HepG2 (cell line): ENCODE measurements around the gene SLC38A4. TPM values are rescaled to one million over a fixed set of nuclear protein-coding genes. Genes with fewer than 3 reads are reported as not detected.

Experiments used
- ATF3 ChIP-seq: sonication (generic); formaldehyde crosslinking; IDR thresholded peaks from 2 replicates; pipeline ENCODE4 v1.4.0; 2020; ENCODE audit warnings: missing genetic modification reagents
- CBX5 ChIP-seq: sonication (generic); formaldehyde crosslinking; IDR thresholded peaks from 2 replicates; pipeline ENCODE4 v1.4.0; 2020; ENCODE audit warnings: missing genetic modification reagents, borderline replicate concordance
- CEBPB ChIP-seq: IDR thresholded peaks from 2 replicates; pipeline ENCODE4 v1.6.1; 2011; ENCODE audit warnings: low read depth, low read length, improper control_type of control experiment, borderline replicate concordance
- CREM ChIP-seq, 2 experiments: sonication (generic) in 1 of 2; formaldehyde crosslinking in 1 of 2; IDR thresholded peaks; 2 replicates each; pipeline versions ENCODE4 v1.4.0 to v1.6.1; 2016 to 2020; ENCODE audit warnings: antibody characterized with exemption in 1 of 2, mild to moderate bottlenecking in 1 of 2, missing genetic modification reagents in 1 of 2
- CSRNP1 ChIP-seq: sonication (generic); formaldehyde crosslinking; IDR thresholded peaks from 2 replicates; pipeline ENCODE4 v1.8.1; 2023; ENCODE audit warnings: mild to moderate bottlenecking, missing genetic modification reagents
- FOSL1 ChIP-seq: sonication (generic); formaldehyde crosslinking; IDR thresholded peaks from 2 replicates; pipeline ENCODE4 v1.9.0; 2021; ENCODE audit warnings: missing genetic modification reagents, borderline replicate concordance
- FOXA3 ChIP-seq: IDR thresholded peaks from 2 replicates; pipeline ENCODE4 v1.6.1; 2016; ENCODE audit warnings: missing genetic modification reagents, missing compliant biosample characterization
- FOXK1 ChIP-seq: sonication (generic); formaldehyde crosslinking; IDR thresholded peaks from 2 replicates; pipeline ENCODE4 v1.4.0; 2020; ENCODE audit warnings: low read depth, missing genetic modification reagents, borderline replicate concordance
- HCFC1 ChIP-seq: fragments of 150-350 bp; IDR thresholded peaks from 2 replicates; pipeline ENCODE4 v1.6.1; 2014; ENCODE audit warnings: low read depth, low read length
- HHEX ChIP-seq: IDR thresholded peaks from 2 replicates; pipeline ENCODE4 v1.6.1; 2016; ENCODE audit warnings: control low read depth
- HMG20B ChIP-seq: conservative IDR thresholded peaks from 2 replicates; pipeline ENCODE4 v1.6.1; 2016; ENCODE audit warnings: missing genetic modification reagents, missing compliant biosample characterization
- HMGXB3 ChIP-seq: sonication (generic); formaldehyde crosslinking; IDR thresholded peaks from 2 replicates; pipeline ENCODE4 v1.4.0; 2020; ENCODE audit warnings: missing genetic modification reagents, borderline replicate concordance
- HNF1B ChIP-seq: sonication (generic); formaldehyde crosslinking; IDR thresholded peaks from 2 replicates; pipeline ENCODE4 v1.5.1; 2020; ENCODE audit warnings: mild to moderate bottlenecking, moderate library complexity, missing genetic modification reagents
- IRF2 ChIP-seq: IDR thresholded peaks from 2 replicates; pipeline ENCODE4 v1.6.1; 2018; ENCODE audit warnings: missing genetic modification reagents, missing compliant biosample characterization
- JUN ChIP-seq: sonication (generic); formaldehyde crosslinking; IDR thresholded peaks from 2 replicates; pipeline ENCODE4 v1.4.0; 2020; ENCODE audit warnings: mild to moderate bottlenecking, missing genetic modification reagents
- NONO ChIP-seq, 2 experiments: fragments of 450-650 bp in 1 of 2; sonication (generic) in 1 of 2; formaldehyde crosslinking in 1 of 2; IDR thresholded peaks in 1 of 2; conservative IDR thresholded peaks in 1 of 2; 2 replicates each; pipeline versions ENCODE4 v1.6.1 to v1.8.0; 2017 to 2022; ENCODE audit warnings: mild to moderate bottlenecking in 1 of 2, missing genetic modification reagents in 1 of 2, moderate library complexity in 1 of 2
- NR2F6 ChIP-seq, 2 experiments: IDR thresholded peaks; 2 replicates each; pipeline ENCODE4 v1.6.1; 2016; ENCODE audit warnings: antibody characterized with exemption in 1 of 2, mild to moderate bottlenecking in 1 of 2
- PHF21A ChIP-seq: sonication (generic); formaldehyde crosslinking; IDR thresholded peaks from 2 replicates; pipeline ENCODE4 v1.5.0; 2020; ENCODE audit warnings: mild to moderate bottlenecking, missing genetic modification reagents
- SIX1 ChIP-seq: sonication (generic); formaldehyde crosslinking; IDR thresholded peaks from 2 replicates; pipeline ENCODE4 v1.4.0; 2020; ENCODE audit warnings: missing genetic modification reagents, borderline replicate concordance
- SOX13 ChIP-seq, 3 experiments: fragments of 450-650 bp in 1 of 3; sonication (generic) in 1 of 3; formaldehyde crosslinking in 1 of 3; IDR thresholded peaks in 2 of 3; conservative IDR thresholded peaks in 1 of 3; 2 replicates each; pipeline versions ENCODE4 v1.5.0 to v1.6.1; 2016 to 2020; ENCODE audit warnings: antibody characterized with exemption in 1 of 3, mild to moderate bottlenecking in 1 of 3, missing compliant biosample characterization in 1 of 3, missing genetic modification reagents in 1 of 3, moderate library complexity in 1 of 3
- SPEN ChIP-seq: sonication (generic); formaldehyde crosslinking; IDR thresholded peaks from 2 replicates; pipeline ENCODE4 v1.5.1; 2020; ENCODE audit warnings: low read depth, mild to moderate bottlenecking, missing genetic modification reagents
- ZNF709 ChIP-seq: sonication (generic); formaldehyde crosslinking; IDR thresholded peaks from 2 replicates; pipeline ENCODE4 v1.5.0; 2020; ENCODE audit warnings: mild to moderate bottlenecking, missing genetic modification reagents
- polyA plus RNA-seq, 8 experiments: library from polyadenylated mRNA; depleted of rRNA in 3 of 8; stranded (reverse) in 7 of 8; unstranded in 1 of 8; fragments of >200 nt; fragmentation: Illumina TruSeq in 4 of 8; extraction: Trizol in 4 of 8; gene quantifications; 2 replicates each; pipeline versions ENCODE4 v1.2.1 to v1.2.3, GENCODE V29; 2011 to 2016; ENCODE audit warnings: low read depth in 4 of 8, missing spikeins in 1 of 8, mixed read lengths in 1 of 8; ENCODE audit not compliant: insufficient read depth in 1 of 8
- total RNA-seq, 5 experiments: library from RNA; depleted of rRNA; stranded (reverse); fragments of >200 nt; fragmentation: Illumina TruSeq; extraction: Trizol; gene quantifications; 2 replicates each; pipeline ENCODE4 v1.2.3, GENCODE V29; 2016; ENCODE audit warnings: low read depth in 1 of 5

The SLC38A4 gene
- total and polyA plus RNA-seq, 2 of the 13 experiments (the other 11 are each of a cell fraction or from before 2014, with no cell fraction given): 3.5 to 5.2 TPM

GRCh38 chr12:46814143-46814542 is 11.7 kb downstream of the SLC38A4 start (continued):
- TF ChIP-seq SOX13 (IDR thresholded peaks at IDR 0.05) (peak; percentile 79), SOX13 (CRISPR knock-in tag; conservative IDR thresholded peaks at IDR 0.05 in 1 of 2, IDR thresholded peaks at IDR 0.05 in 1 of 2) (peak in 1 of 2 experiments; percentile 91; a peak in 2 of 4 replicates), SIX1 (peak; percentile 40; the same call in 1 of the 2 replicates), HNF1B (CRISPR knock-in tag) (peak; percentile 96), FOXK1 (CRISPR knock-in tag) (peak; percentile 84), HMG20B (CRISPR knock-in tag) (peak; percentile 97), NR2F6 (IDR thresholded peaks at IDR 0.05) (peak; percentile 98), NR2F6 (CRISPR knock-in tag; IDR thresholded peaks at IDR 0.05) (peak; percentile 98), NONO (IDR thresholded peaks at IDR 0.05) (no peak), NONO (CRISPR knock-in tag; conservative IDR thresholded peaks at IDR 0.05) (peak; percentile 52; the same call in 1 of the 2 replicates), HMGXB3 (CRISPR knock-in tag) (0 out of 2 replicates have a peak, but pooled peaks have one; percentile 35), IRF2 (CRISPR knock-in tag) (peak; percentile 81), CSRNP1 (no peak), ATF3 (CRISPR knock-in tag) (no peak), HHEX (peak; percentile 91), ZNF709 (CRISPR knock-in tag) (peak; percentile 52; the same call in 1 of the 2 replicates), CBX5 (CRISPR knock-in tag) (no peak), HCFC1 (no peak), FOSL1 (peak; percentile 21; the same call in 1 of the 2 replicates), SPEN (CRISPR knock-in tag) (no peak), CREM (IDR thresholded peaks at IDR 0.05) (peak; percentile 85), CREM (CRISPR knock-in tag; IDR thresholded peaks at IDR 0.05) (no peak), FOXA3 (peak; percentile 96), CEBPB (peak; percentile 32; the same call in 1 of the 2 replicates), PHF21A (CRISPR knock-in tag) (peak; percentile 59; the same call in 1 of the 2 replicates), JUN (0 out of 2 replicates have a peak, but pooled peaks have one; percentile 34)
